ENCODE measurements around the gene MAP1S. TPM values are rescaled to one million over a fixed set of nuclear protein-coding genes. Genes with fewer than 3 reads are reported as not detected.

The MAP1S gene
- total RNA-seq, 1 donor from 2014 or later: 30.2 TPM

DNA sequence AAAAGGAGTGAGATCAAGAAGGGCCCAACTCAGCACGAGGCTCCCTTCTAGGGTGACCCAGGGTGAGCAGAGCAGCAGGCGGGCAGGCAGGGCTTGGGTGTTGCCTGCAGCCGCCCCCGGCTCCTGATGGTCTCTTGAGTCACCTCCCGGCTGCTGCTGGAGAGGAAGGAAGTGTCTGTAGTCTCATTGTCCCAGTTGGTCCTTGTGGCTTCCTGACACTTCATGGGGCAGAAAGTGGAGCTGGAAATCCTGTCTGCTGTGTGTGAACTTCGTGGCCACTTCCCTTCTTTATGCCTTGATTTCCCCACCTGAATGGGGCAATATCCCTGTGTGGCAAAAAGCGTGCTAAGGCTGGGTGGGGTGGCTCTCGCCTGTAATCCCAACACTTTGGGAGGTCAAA lies 2.5 kb downstream of the MAP1S start:
- Histone ChIP-seq H3K27ac (no peak overlapping the region), H3K36me3 (peaks cover 0 to 33% of the 10 kb centered on the region in 2 donors), H3K4me3 (no peak overlapping the region), H3K4me1 (peaks cover 48% of the 10 kb centered on the region), H3K27me3 (no peaks in the 10 kb centered on the region), H3K9me3 (no peaks in the 10 kb centered on the region)
- no peak for DNase-seq (ENCODE audit: extremely low spot score in 2 of 2)
- TF ChIP-seq POLR2A (IDR thresholded peaks at IDR 0.05) (no peak), POLR2AphosphoS5 (IDR thresholded peaks at IDR 0.05; ENCODE audit: insufficient read depth in 1 of 2, low read depth in 1 of 2) (peak in 1 of 2 donors; percentile 30)
- TF ChIP-seq, protein P1, sequence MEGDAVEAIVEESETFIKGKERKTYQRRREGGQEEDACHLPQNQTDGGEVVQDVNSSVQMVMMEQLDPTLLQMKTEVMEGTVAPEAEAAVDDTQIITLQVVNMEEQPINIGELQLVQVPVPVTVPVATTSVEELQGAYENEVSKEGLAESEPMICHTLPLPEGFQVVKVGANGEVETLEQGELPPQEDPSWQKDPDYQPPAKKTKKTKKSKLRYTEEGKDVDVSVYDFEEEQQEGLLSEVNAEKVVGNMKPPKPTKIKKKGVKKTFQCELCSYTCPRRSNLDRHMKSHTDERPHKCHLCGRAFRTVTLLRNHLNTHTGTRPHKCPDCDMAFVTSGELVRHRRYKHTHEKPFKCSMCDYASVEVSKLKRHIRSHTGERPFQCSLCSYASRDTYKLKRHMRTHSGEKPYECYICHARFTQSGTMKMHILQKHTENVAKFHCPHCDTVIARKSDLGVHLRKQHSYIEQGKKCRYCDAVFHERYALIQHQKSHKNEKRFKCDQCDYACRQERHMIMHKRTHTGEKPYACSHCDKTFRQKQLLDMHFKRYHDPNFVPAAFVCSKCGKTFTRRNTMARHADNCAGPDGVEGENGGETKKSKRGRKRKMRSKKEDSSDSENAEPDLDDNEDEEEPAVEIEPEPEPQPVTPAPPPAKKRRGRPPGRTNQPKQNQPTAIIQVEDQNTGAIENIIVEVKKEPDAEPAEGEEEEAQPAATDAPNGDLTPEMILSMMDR (IDR thresholded peaks at IDR 0.05): no peak
- intact Hi-C loops (cut with DNase I): no loop called here

DNA sequence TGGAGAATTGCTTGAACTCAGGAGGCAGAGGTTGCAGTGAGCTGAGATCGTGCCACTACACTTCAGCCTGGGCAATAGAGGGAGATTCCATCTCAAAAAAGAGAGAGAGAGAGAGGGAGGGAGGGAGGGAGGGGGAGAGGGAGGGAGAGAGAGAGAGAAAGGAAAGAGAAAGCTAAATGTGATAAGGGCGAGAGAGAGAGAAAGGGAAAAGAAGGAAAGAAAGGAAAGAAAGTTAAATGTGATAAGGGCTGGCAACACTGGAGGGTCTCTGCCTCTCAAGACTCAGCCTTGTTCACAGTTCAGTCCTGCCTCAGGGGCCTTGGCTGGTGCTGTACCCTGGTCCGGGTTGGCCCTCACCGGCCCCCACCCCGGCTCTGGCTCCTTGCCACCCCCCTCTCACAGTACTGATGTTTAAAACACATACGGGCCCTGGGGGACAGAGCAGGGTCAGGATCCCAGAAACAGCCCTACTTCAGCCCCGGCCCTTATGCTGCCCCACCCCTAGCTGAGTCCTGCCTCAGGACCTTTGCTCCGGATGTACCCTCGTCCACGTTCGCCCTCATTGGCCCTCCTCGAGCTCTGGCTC lies 3.5 kb downstream of the MAP1S start:
- TF ChIP-seq, protein P1 (IDR thresholded peaks at IDR 0.05): no peak
- no peak overlapping the region for H3K27ac ChIP-seq
- H3K27me3 ChIP-seq: no peaks in the 10 kb centered on the region
- intact Hi-C loops (cut with DNase I): no loop called here
- DNase-seq (ENCODE audit: extremely low spot score in 2 of 2): no peak
- H3K9me3 ChIP-seq: no peaks in the 10 kb centered on the region
- peaks cover 0 to 42% of the 10 kb centered on the region in 2 donors for H3K36me3 ChIP-seq
- no peak overlapping the region for H3K4me3 ChIP-seq
- H3K4me1 ChIP-seq: peaks cover 39% of the 10 kb centered on the region

- no peak overlapping the region for H3K27ac ChIP-seq
- no peak overlapping the region for H3K4me3 ChIP-seq
- no peaks in the 10 kb centered on the region for H3K27me3 ChIP-seq
- H3K4me1 ChIP-seq: peaks cover 28% of the 10 kb centered on the region
- no peak for DNase-seq (ENCODE audit: extremely low spot score in 2 of 2)
- intact Hi-C loops (cut with DNase I): no loop called here
- no peak for TF ChIP-seq POLR2AphosphoS5 (IDR thresholded peaks at IDR 0.05; ENCODE audit: insufficient read depth in 1 of 2, low read depth in 1 of 2)
- TF ChIP-seq, protein P1 (IDR thresholded peaks at IDR 0.05): no peak
- no peak for TF ChIP-seq POLR2A (IDR thresholded peaks at IDR 0.05)
- no peaks in the 10 kb centered on the region for H3K9me3 ChIP-seq
- peaks cover 0 to 61% of the 10 kb centered on the region in 2 donors for H3K36me3 ChIP-seq
Measured at GRCh38 chr19:17724655-17725054, 5.4 kb downstream of the MAP1S start.

- intact Hi-C loops (cut with DNase I): no loop called here
- TF ChIP-seq, protein P1 (IDR thresholded peaks at IDR 0.05): no peak
- no peak for TF ChIP-seq POLR2AphosphoS5 (IDR thresholded peaks at IDR 0.05; ENCODE audit: insufficient read depth in 1 of 2, low read depth in 1 of 2)
- TF ChIP-seq POLR2A (IDR thresholded peaks at IDR 0.05): no peak
- H3K4me3 ChIP-seq: no peak overlapping the region
- no peak for DNase-seq (ENCODE audit: extremely low spot score in 2 of 2)
- H3K9me3 ChIP-seq: no peaks in the 10 kb centered on the region
- no peak overlapping the region for H3K27ac ChIP-seq
- peaks cover 0 to 65% of the 10 kb centered on the region in 2 donors for H3K36me3 ChIP-seq
- H3K27me3 ChIP-seq: no peaks in the 10 kb centered on the region
- H3K4me1 ChIP-seq: peaks cover 19% of the 10 kb centered on the region
Measured at GRCh38 chr19:17725422-17726078, 6.3 kb downstream of the MAP1S start.

- Histone ChIP-seq H3K27me3 (no peaks in the 10 kb centered on the region), H3K27ac (no peak overlapping the region), H3K9me3 (no peaks in the 10 kb centered on the region), H3K4me3 (no peak overlapping the region), H3K36me3 (peaks cover 0 to 72% of the 10 kb centered on the region in 2 donors), H3K4me1 (peaks cover 13% of the 10 kb centered on the region)
- DNase-seq (ENCODE audit: extremely low spot score in 2 of 2): no peak
- TF ChIP-seq, protein P1 (IDR thresholded peaks at IDR 0.05): no peak
- TF ChIP-seq POLR2A (IDR thresholded peaks at IDR 0.05): no peak
- TF ChIP-seq POLR2AphosphoS5 (IDR thresholded peaks at IDR 0.05; ENCODE audit: insufficient read depth in 1 of 2, low read depth in 1 of 2): no peak
- intact Hi-C loops (cut with DNase I): no loop called here
Measured at GRCh38 chr19:17726136-17726741, 7.0 kb downstream of the MAP1S start.

Data from vagina (tissue), 2 donors.